ENCODE measurements around the gene BCKDK. TPM values are rescaled to one million over a fixed set of nuclear protein-coding genes. Genes with fewer than 3 reads are reported as not detected.

BCKDK gene
- total RNA-seq, 1 donor from 2014 or later, result 37.0 TPM

- H3K9me3 Mint-ChIP-seq, result no peaks in the 10 kb centered on the region
- DNase-seq (ENCODE audit: low spot score in 2 of 2, unreplicated experiment in 2 of 2), result no peak
- TF ChIP-seq CTCF (IDR thresholded peaks at IDR 0.05; ENCODE audit: unreplicated experiment), result no peak
- no peaks in the 10 kb centered on the region for H3K27me3 Mint-ChIP-seq (ENCODE audit: low read depth)
- no peak overlapping the region for H3K4me3 Mint-ChIP-seq
- H3K27ac Mint-ChIP-seq, result peak overlapping the region; percentile 93
- H3K4me1 Mint-ChIP-seq, result peaks cover 50% of the 10 kb centered on the region
- H3K36me3 Mint-ChIP-seq, result peaks cover 9% of the 10 kb centered on the region
Measured at GRCh38 chr16:31131841-31132271, 23.7 kb downstream of the BCKDK start.

GRCh38 chr16:31132303-31132979, 24.3 kb downstream of the BCKDK start:
- no peak for DNase-seq (ENCODE audit: low spot score in 2 of 2, unreplicated experiment in 2 of 2)
- no peaks in the 10 kb centered on the region for H3K9me3 Mint-ChIP-seq
- peaks cover 9% of the 10 kb centered on the region for H3K36me3 Mint-ChIP-seq
- H3K4me1 Mint-ChIP-seq, result peaks cover 50% of the 10 kb centered on the region
- peak overlapping the region; percentile 16 for H3K27ac Mint-ChIP-seq
- H3K4me3 Mint-ChIP-seq, result no peak overlapping the region
- no peak for TF ChIP-seq CTCF (IDR thresholded peaks at IDR 0.05; ENCODE audit: unreplicated experiment)
- H3K27me3 Mint-ChIP-seq (ENCODE audit: low read depth), result no peaks in the 10 kb centered on the region

- Mint-ChIP-seq H3K4me1 (peaks cover 50% of the 10 kb centered on the region), H3K27me3 (ENCODE audit: low read depth) (no peaks in the 10 kb centered on the region)
Measured at GRCh38 chr16:31133046-31133501, 24.9 kb downstream of the BCKDK start.

GRCh38 chr16:31134091-31134571, 25.9 kb downstream of the BCKDK start:
- peak overlapping the region; percentile 68 for H3K27ac Mint-ChIP-seq
- H3K36me3 Mint-ChIP-seq, result peaks cover 7% of the 10 kb centered on the region
- no peak for DNase-seq (ENCODE audit: low spot score in 2 of 2, unreplicated experiment in 2 of 2)
- H3K27me3 Mint-ChIP-seq (ENCODE audit: low read depth), result no peaks in the 10 kb centered on the region
- no peaks in the 10 kb centered on the region for H3K9me3 Mint-ChIP-seq
- H3K4me3 Mint-ChIP-seq, result peak overlapping the region; percentile 87
- no peak for TF ChIP-seq CTCF (IDR thresholded peaks at IDR 0.05; ENCODE audit: unreplicated experiment)
- H3K4me1 Mint-ChIP-seq, result peaks cover 61% of the 10 kb centered on the region

More at GRCh38 chr16:31133046-31133501, 24.9 kb downstream of the BCKDK start:
- Mint-ChIP-seq H3K4me3 (peak overlapping the region; percentile 87), H3K36me3 (peaks cover 9% of the 10 kb centered on the region), H3K9me3 (no peaks in the 10 kb centered on the region), H3K27ac (peak overlapping the region; percentile 68)
- TF ChIP-seq CTCF (IDR thresholded peaks at IDR 0.05; ENCODE audit: unreplicated experiment), result no peak
- DNase-seq (ENCODE audit: low spot score in 2 of 2, unreplicated experiment in 2 of 2), result no peak

GRCh38 chr16:31134625-31135534, 26.7 kb downstream of the BCKDK start:
- no peak for TF ChIP-seq CTCF (IDR thresholded peaks at IDR 0.05; ENCODE audit: unreplicated experiment)
- peak in 1 of 2 experiments; percentile 60 for DNase-seq (ENCODE audit: low spot score in 2 of 2, unreplicated experiment in 2 of 2)
- Mint-ChIP-seq H3K27ac (peak overlapping the region; percentile 68), H3K36me3 (peaks cover 7% of the 10 kb centered on the region), H3K9me3 (no peaks in the 10 kb centered on the region), H3K4me1 (peaks cover 61% of the 10 kb centered on the region), H3K4me3 (peak overlapping the region; percentile 87), H3K27me3 (ENCODE audit: low read depth) (no peaks in the 10 kb centered on the region)
